Naive thymus-derived CD4-positive, alpha-beta T cell (primary cell): ENCODE data around the gene RNU2-1. TPM values are rescaled to one million over a fixed set of nuclear protein-coding genes. Genes with fewer than 3 reads are reported as not detected.
"Not testable (repeated sequence)": the region's sequence is repeated elsewhere in the genome, so short reads cannot be mapped to it uniquely, and the experiment has no call there.

Experiments used
- ATAC-seq: fragments of 150-1000 bp; cut with Tn5 transposase; 2 replicates; pipeline ENCODE4 v1.10.0; 2021; ENCODE audit warnings: mild to moderate bottlenecking, moderate library complexity
- CTCF ChIA-PET: fragments of 350-600 bp; sonication (Branson Sonifier 250); formaldehyde crosslinking; loops from one replicate; lab custom pipeline; 2021; ENCODE audit warnings: antibody characterized with exemption; lab: Charles Lee
- POLR2A ChIA-PET: fragments of 350-600 bp; sonication (Branson Sonifier 250); formaldehyde crosslinking; loops from one replicate; lab custom pipeline; 2021; ENCODE audit warnings: antibody characterized with exemption, inconsistent platforms; lab: Charles Lee
- DNase-seq, 9 donors: peaks; one replicate each; pipeline versions ENCODE4 v3.0.0 to v3.0.0-alpha.2; 2020 to 2022; ENCODE audit warnings: mixed read lengths in 1 of 9
- H3K27ac ChIP-seq: one replicate; pipeline ENCODE4 v1.7.0; 2013; ENCODE audit warnings: mild to moderate bottlenecking, low read depth, low read length, moderate library complexity
- H3K27me3 ChIP-seq, 2 donors: one replicate each; pipeline ENCODE4 v1.7.0; 2013; ENCODE audit warnings: low read length in 2 of 2, mild to moderate bottlenecking in 2 of 2, moderate library complexity in 2 of 2; ENCODE audit not compliant: control insufficient read depth in 2 of 2, insufficient read depth in 2 of 2
- H3K36me3 ChIP-seq, 3 experiments: 1 replicate in 2 of 3; 2 replicates in 1 of 3; pipeline ENCODE4 v1.7.0; 2013; ENCODE audit warnings: low read length in 3 of 3, mild to moderate bottlenecking in 3 of 3, moderate library complexity in 1 of 3; ENCODE audit not compliant: insufficient read depth in 3 of 3, control insufficient read depth in 2 of 3
- H3K4me1 ChIP-seq, 2 donors: one replicate each; pipeline ENCODE4 v1.7.0; 2013; ENCODE audit warnings: low read length in 2 of 2, mild to moderate bottlenecking in 2 of 2, moderate library complexity in 1 of 2; ENCODE audit not compliant: control insufficient read depth in 2 of 2, insufficient read depth in 2 of 2
- H3K4me3 ChIP-seq: 2 replicates; pipeline ENCODE4 v1.7.0; 2013; ENCODE audit warnings: mild to moderate bottlenecking, low read length
- H3K9me3 ChIP-seq, 3 experiments: 1 replicate in 2 of 3; 2 replicates in 1 of 3; pipeline ENCODE4 v1.7.0; 2013; ENCODE audit warnings: low read length in 3 of 3; ENCODE audit not compliant: control insufficient read depth in 2 of 3
- H3K27ac Mint-ChIP-seq, 9 donors: one replicate each; pipeline ENCODE4 v1.8.0; 2020 to 2022; ENCODE audit warnings: mixed read lengths in 9 of 9, mild to moderate bottlenecking in 8 of 9, moderate library complexity in 5 of 9, inconsistent platforms in 2 of 9
- H3K27me3 Mint-ChIP-seq, 5 donors: one replicate each; pipeline ENCODE4 v1.8.0; 2021 to 2022; ENCODE audit warnings: mixed read lengths in 5 of 5, mild to moderate bottlenecking in 1 of 5
- H3K36me3 Mint-ChIP-seq, 5 donors: one replicate each; pipeline ENCODE4 v1.8.0; 2020 to 2022; ENCODE audit warnings: mixed read lengths in 5 of 5, mild to moderate bottlenecking in 3 of 5, inconsistent platforms in 1 of 5
- H3K4me1 Mint-ChIP-seq, 7 donors: one replicate each; pipeline ENCODE4 v1.8.0; 2020 to 2022; ENCODE audit warnings: mixed read lengths in 7 of 7, mild to moderate bottlenecking in 3 of 7, inconsistent platforms in 1 of 7
- H3K4me3 Mint-ChIP-seq, 10 donors: one replicate each; pipeline ENCODE4 v1.8.0; 2020 to 2022; ENCODE audit warnings: mild to moderate bottlenecking in 10 of 10, mixed read lengths in 10 of 10, moderate library complexity in 6 of 10, inconsistent platforms in 2 of 10
- H3K9me3 Mint-ChIP-seq, 11 donors: one replicate each; pipeline ENCODE4 v1.8.0; 2020 to 2022; ENCODE audit warnings: mixed read lengths in 11 of 11, mild to moderate bottlenecking in 4 of 11, inconsistent platforms in 1 of 11, moderate library complexity in 1 of 11
- intact Hi-C, 2 donors: fragments of 100-400 bp; cut with micrococcal nuclease; formaldehyde crosslinking; loops; one replicate each; pipeline ENCODE4 v1.15.1; 2023
- polyA plus RNA-seq, 2 donors: library from polyadenylated mRNA; unstranded; fragments of 300-500 nt; fragmentation: Illumina TruSeq; gene quantifications; one replicate each; pipeline ENCODE4 v1.2.3, GENCODE V29; 2021
- total RNA-seq, 6 experiments: library from RNA in 5 of 6; stranded (reverse) in 5 of 6; gene quantifications; 1 replicate in 5 of 6; 2 replicates in 1 of 6; pipeline ENCODE4 v1.2.3 and lab custom pipeline; 2021 to 2026

The RNU2-1 gene
- total and polyA plus RNA-seq, 7 experiments from 2014 or later, result 2,629 to 6,823 (median 3,564) TPM; not detected in 2

GRCh38 chr17:43211480-43212402 is 22.0 kb downstream of the RNU2-1 start, which contains the start of gene TMEM106A:
TMEM106A (plus strand) TSS chr17:43211875; CDS start chr17:43213042, 1,167 bp downstream.
- peak within 1 kb of the TSS; percentile 86 for H3K27ac ChIP-seq
- H3K36me3 Mint-ChIP-seq, result peaks cover 3 to 29% (median 19%) of the 10 kb centered on the region in 5 donors
- H3K4me1 ChIP-seq, result peaks cover 15 to 17% of the 10 kb centered on the region in 2 donors
- H3K36me3 ChIP-seq, result peaks cover 0 to 34% (median 6%) of the 10 kb centered on the region in 3 experiments
- intact Hi-C loops, result loop anchor here (1.0 to 10.0 kb wide), 7 partner anchors 40 to 273 kb away; partner anchors contain the start of genes BRCA1 (in 2 of the 2), DHX8 (in 2 of the 2), IFI35 (in 1 of the 2) and NBR1 (in 1 of the 2)
- CTCF ChIA-PET, result interaction anchor here (0.6 to 1.3 kb wide), 9 partner anchors 10 to 214 kb away, joined by 3 to 7 read pairs (median 3); partner anchors contain the start of gene RPL27
- ATAC-seq, result peak; percentile 93
- peak within 1 kb of the TSS; percentile 89 to 100 (median 96) for H3K4me3 Mint-ChIP-seq
- peak; percentile 50 to 72 (median 70) for DNase-seq
- peaks cover 0 to 2% (median 0%) of the 10 kb centered on the region in 11 donors for H3K9me3 Mint-ChIP-seq
- H3K27me3 Mint-ChIP-seq, result no peaks in the 10 kb centered on the region
- H3K27ac Mint-ChIP-seq, result peak within 1 kb of the TSS; percentile 89 to 98 (median 94)
- H3K4me3 ChIP-seq, result peak within 1 kb of the TSS; percentile 89
- POLR2A ChIA-PET, result interaction anchor here (0.6 to 6.1 kb wide), 20 partner anchors 10 to 1281 kb away, joined by 3 to 64 read pairs (median 4); partner anchors contain the start of genes DHX8, ETV4, NBR1 and ODAD4
- no peaks in the 10 kb centered on the region for H3K27me3 ChIP-seq
- no peaks in the 10 kb centered on the region for H3K9me3 ChIP-seq
- peaks cover 24 to 55% (median 46%) of the 10 kb centered on the region in 7 donors for H3K4me1 Mint-ChIP-seq

DNA sequence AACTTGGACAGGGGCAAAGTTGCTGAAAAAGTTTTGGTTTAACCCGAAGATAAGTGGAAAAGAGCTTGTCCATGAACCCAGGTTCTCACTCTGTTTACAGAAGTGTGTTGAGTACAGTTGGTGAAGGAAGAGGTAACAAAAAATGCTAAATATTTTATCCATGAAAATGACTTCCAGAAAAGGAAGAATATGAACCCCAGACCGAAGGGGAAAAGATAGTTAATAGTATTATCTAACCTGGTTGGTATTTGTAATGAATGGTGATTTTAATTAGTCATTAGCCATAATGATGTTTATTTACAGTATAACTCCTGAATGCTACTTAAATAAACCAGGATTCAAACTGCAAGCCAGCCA is 22.7 kb downstream of the RNU2-1 start:
- Histone ChIP-seq H3K36me3 (peaks cover 0 to 32% (median 6%) of the 10 kb centered on the region in 3 experiments), H3K4me3 (peak overlapping the region; percentile 89), H3K9me3 (no peaks in the 10 kb centered on the region), H3K27me3 (no peaks in the 10 kb centered on the region), H3K27ac (peak overlapping the region; percentile 86), H3K4me1 (peaks cover 15 to 17% of the 10 kb centered on the region in 2 donors)
- peaks cover 0 to 2% (median 0%) of the 10 kb centered on the region in 11 donors for H3K9me3 Mint-ChIP-seq
- H3K27me3 Mint-ChIP-seq, result no peaks in the 10 kb centered on the region
- no peak for ATAC-seq
- intact Hi-C loops, result loop anchor here (1.0 to 10.0 kb wide), 7 partner anchors 40 to 274 kb away; partner anchors contain the start of genes BRCA1 (in 2 of the 2), DHX8 (in 2 of the 2), IFI35 (in 1 of the 2) and NBR1 (in 1 of the 2)
- peak overlapping the region; percentile 89 to 98 (median 94) for H3K27ac Mint-ChIP-seq
- DNase-seq, result peak in 1 of 9 donors; percentile 4
- POLR2A ChIA-PET, result interaction anchor here (0.6 to 6.1 kb wide), 13 partner anchors 9 to 720 kb away, joined by 3 to 64 read pairs (median 6); partner anchors contain the start of genes DHX8, NBR1 and RPL27
- CTCF ChIA-PET, result interaction anchor here (0.6 to 1.3 kb wide), 8 partner anchors 9 to 213 kb away, joined by 3 to 7 read pairs (median 3); partner anchors contain the start of gene RPL27
- H3K4me1 Mint-ChIP-seq, result peaks cover 23 to 49% (median 43%) of the 10 kb centered on the region in 7 donors
- H3K4me3 Mint-ChIP-seq, result peak overlapping the region; percentile 89 to 100 (median 96)
- peaks cover 3 to 34% (median 19%) of the 10 kb centered on the region in 5 donors for H3K36me3 Mint-ChIP-seq

DNA sequence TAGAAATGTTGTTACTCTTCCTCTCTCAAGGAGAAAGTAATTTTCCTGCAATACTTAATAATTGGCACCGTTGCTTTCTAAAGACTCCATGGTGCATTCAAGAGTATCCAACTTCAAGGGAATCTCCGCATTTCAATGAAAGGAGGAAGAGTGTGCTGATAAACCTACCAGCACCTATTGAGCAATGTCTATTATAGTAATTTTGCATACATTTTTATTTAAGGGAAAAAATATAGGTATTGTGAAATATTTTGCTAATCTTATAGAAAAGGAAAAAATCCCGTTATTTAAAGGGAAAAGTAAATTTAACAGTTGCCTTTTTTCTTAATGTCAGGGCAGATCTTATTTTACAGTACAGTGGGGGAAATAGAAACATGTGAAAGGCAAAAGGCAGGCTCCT is 23.2 kb downstream of the RNU2-1 start:
- Mint-ChIP-seq H3K27ac (peak overlapping the region; percentile 89 to 98 (median 94)), H3K4me1 (peaks cover 23 to 45% (median 38%) of the 10 kb centered on the region in 7 donors), H3K4me3 (peak overlapping the region; percentile 89 to 100 (median 96)), H3K36me3 (peaks cover 0 to 32% (median 17%) of the 10 kb centered on the region in 5 donors), H3K27me3 (no peaks in the 10 kb centered on the region), H3K9me3 (peaks cover 0 to 2% (median 0%) of the 10 kb centered on the region in 11 donors)
- H3K36me3 ChIP-seq, result peaks cover 0 to 27% (median 6%) of the 10 kb centered on the region in 3 experiments
- peak overlapping the region; percentile 89 for H3K4me3 ChIP-seq
- peaks cover 15 to 17% of the 10 kb centered on the region in 2 donors for H3K4me1 ChIP-seq
- no peak for ATAC-seq
- no peak for DNase-seq
- intact Hi-C loops, result loop anchor here (10.0 kb wide), 2 partner anchors 186 to 274 kb away; partner anchors contain the start of genes DHX8 (in 2 of the 2), RND2 (in 1 of the 2) and VAT1 (in 1 of the 2)
- no peaks in the 10 kb centered on the region for H3K27me3 ChIP-seq
- CTCF ChIA-PET, result no interaction called here
- POLR2A ChIA-PET, result interaction anchor here (1.3 to 6.1 kb wide), 7 partner anchors 9 to 213 kb away, joined by 4 to 64 read pairs (median 9); partner anchors contain the start of genes NBR1 and RPL27
- H3K27ac ChIP-seq, result peak overlapping the region; percentile 86
- H3K9me3 ChIP-seq, result no peaks in the 10 kb centered on the region

- intact Hi-C loops, H3K4me1 ChIP-seq, H3K27ac Mint-ChIP-seq, CTCF ChIA-PET, H3K27me3 ChIP-seq, DNase-seq, H3K27ac ChIP-seq, POLR2A ChIA-PET, ATAC-seq, H3K4me3 ChIP-seq, H3K27me3 Mint-ChIP-seq, H3K9me3 ChIP-seq, H3K4me1 Mint-ChIP-seq, H3K9me3 Mint-ChIP-seq, H3K4me3 Mint-ChIP-seq: not testable (repeated sequence)
- peaks cover 36 to 76% (median 44%) of the 10 kb centered on the region in 3 experiments for H3K36me3 ChIP-seq
- peaks cover 10 to 52% (median 35%) of the 10 kb centered on the region in 5 donors for H3K36me3 Mint-ChIP-seq
Observed at GRCh38 chr17:43203013-43203412, 30.8 kb downstream of the RNU2-1 start.

GRCh38 chr17:43200127-43200526 is 33.6 kb downstream of the RNU2-1 start:
- ATAC-seq (no peak), DNase-seq (no peak)
- no peaks in the 10 kb centered on the region for H3K4me1 ChIP-seq
- Mint-ChIP-seq H3K27me3 (no peaks in the 10 kb centered on the region), H3K36me3 (peaks cover 10 to 52% (median 37%) of the 10 kb centered on the region in 5 donors), H3K9me3 (no peaks in the 10 kb centered on the region), H3K4me3 (no peak overlapping the region), H3K4me1 (peaks cover 0 to 4% (median 0%) of the 10 kb centered on the region in 7 donors), H3K27ac (no peak overlapping the region)
- no peak overlapping the region for H3K27ac ChIP-seq
- POLR2A ChIA-PET, result no interaction called here
- intact Hi-C loops, result no loop called here
- H3K27me3 ChIP-seq, result no peaks in the 10 kb centered on the region
- H3K4me3 ChIP-seq, result no peak overlapping the region
- H3K9me3 ChIP-seq, result no peaks in the 10 kb centered on the region
- H3K36me3 ChIP-seq, result peaks cover 43 to 86% (median 52%) of the 10 kb centered on the region in 3 experiments
- CTCF ChIA-PET, result interaction anchor here (0.6 to 1.4 kb wide), 3 partner anchors 34 to 156 kb away, joined by 3 to 4 read pairs (median 3); no protein-coding TSS in a partner anchor

DNA sequence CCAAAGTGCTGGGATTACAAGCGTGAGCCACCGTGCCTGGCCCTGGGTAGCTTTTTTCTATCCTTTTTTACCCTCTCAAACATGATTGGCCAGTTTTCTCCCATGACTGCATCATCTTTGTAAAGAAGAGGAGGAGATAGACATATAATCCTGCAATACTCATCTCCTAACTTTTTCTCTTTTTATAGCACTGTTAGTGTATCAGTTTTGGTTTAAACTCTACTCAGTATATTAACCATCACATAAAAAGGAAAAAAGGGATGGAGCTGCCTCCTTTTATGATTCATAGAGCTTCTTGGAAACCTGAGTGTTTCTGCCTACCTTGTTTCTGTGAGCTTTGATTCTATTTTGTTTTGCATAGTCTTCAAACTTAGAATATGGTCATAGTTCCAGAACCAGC is 34.1 kb downstream of the RNU2-1 start:
- intact Hi-C loops, result no loop called here
- H3K27ac ChIP-seq, result no peak overlapping the region
- H3K27ac Mint-ChIP-seq, result no peak overlapping the region
- H3K4me1 Mint-ChIP-seq, result peaks cover 0 to 4% (median 0%) of the 10 kb centered on the region in 7 donors
- H3K27me3 Mint-ChIP-seq, result no peaks in the 10 kb centered on the region
- no peaks in the 10 kb centered on the region for H3K4me1 ChIP-seq
- H3K4me3 ChIP-seq, result no peak overlapping the region
- no peaks in the 10 kb centered on the region for H3K9me3 ChIP-seq
- peaks cover 10 to 57% (median 39%) of the 10 kb centered on the region in 5 donors for H3K36me3 Mint-ChIP-seq
- H3K9me3 Mint-ChIP-seq, result no peaks in the 10 kb centered on the region
- ATAC-seq, result no peak
- H3K36me3 ChIP-seq, result peaks cover 48 to 88% (median 57%) of the 10 kb centered on the region in 3 experiments
- DNase-seq, result no peak
- H3K4me3 Mint-ChIP-seq, result no peak overlapping the region
- no peaks in the 10 kb centered on the region for H3K27me3 ChIP-seq
- ChIA-PET CTCF (interaction anchor here (0.6 to 1.4 kb wide), 2 partner anchors 140 to 156 kb away, joined by 3 to 4 read pairs; no protein-coding TSS in a partner anchor), POLR2A (no interaction called here)
